Gastroesophageal sphincter (tissue), 4 donors: ENCODE data around the gene OPCML. TPM values are rescaled to one million over a fixed set of nuclear protein-coding genes. Genes with fewer than 3 reads are reported as not detected.

Experiments used
- ATAC-seq: fragments of 150-250 bp; one replicate; pipeline ENCODE4 v1.9.1; 2016; ENCODE audit warnings: mild to moderate bottlenecking, moderate library complexity
- H3K27ac ChIP-seq, 4 donors: fragments of 200-600 bp; sonication (generic) in 3 of 4; 1 replicate in 3 of 4; 2 replicates in 1 of 4; pipeline ENCODE4 v1.5.1; 2016 to 2019
- H3K27me3 ChIP-seq: fragments of 200-600 bp; sonication (generic); one replicate; pipeline ENCODE4 v1.5.1; 2019
- H3K36me3 ChIP-seq, 2 donors: fragments of 200-600 bp; sonication (generic); one replicate each; pipeline ENCODE4 v1.5.1; 2019; ENCODE audit warnings: control low read depth in 1 of 2
- H3K4me1 ChIP-seq, 3 donors: fragments of 200-600 bp; sonication (generic); 1 replicate in 2 of 3; 2 replicates in 1 of 3; pipeline ENCODE4 v1.5.1; 2016 to 2019; ENCODE audit warnings: control low read depth in 2 of 3
- H3K4me3 ChIP-seq, 2 donors: fragments of 200-600 bp; sonication (generic); one replicate each; pipeline ENCODE4 v1.5.1; 2019; ENCODE audit warnings: mild to moderate bottlenecking in 1 of 2, moderate library complexity in 1 of 2
- H3K9me3 ChIP-seq, 3 donors: fragments of 200-600 bp; sonication (generic); one replicate each; pipeline ENCODE4 v1.5.1; 2017 to 2019; ENCODE audit warnings: control low read depth in 2 of 3
- EP300 ChIP-seq: sonication (generic); formaldehyde crosslinking; IDR thresholded peaks from one replicate; pipeline ENCODE4 v1.6.1; 2017; ENCODE audit warnings: antibody characterized with exemption, mild to moderate bottlenecking
- POLR2A ChIP-seq, 2 donors: fragments of 450-650 bp; IDR thresholded peaks; one replicate each; pipeline ENCODE4 v1.6.1; 2017; ENCODE audit warnings: antibody characterized with exemption in 2 of 2, mild to moderate bottlenecking in 2 of 2, moderate library complexity in 1 of 2
- POLR2AphosphoS5 ChIP-seq: sonication (generic); formaldehyde crosslinking; IDR thresholded peaks from one replicate; pipeline ENCODE4 v1.6.1; 2017; ENCODE audit warnings: antibody characterized with exemption
- WGBS, 2 donors: methylation state at CpG; one replicate each; pipeline ENCODE4 v1.1.5; 2018; ENCODE audit warnings: low coverage in 1 of 2; 5-methylcytosine and 5-hydroxymethylcytosine counted together
- total RNA-seq, 4 donors: library from RNA; depleted of rRNA; stranded (reverse); fragments of >200 nt; gene quantifications; one replicate each; pipeline ENCODE4 v1.1.0, GENCODE V29; 2016
- TF ChIP-seq, protein P1 (sequence below), 4 experiments: fragments of 200-600 bp in 2 of 4; fragments of 450-650 bp in 2 of 4; sonication (generic) in 1 of 4; IDR thresholded peaks; one replicate each; pipeline ENCODE4 v1.5.1; 2017 to 2019; ENCODE audit warnings: antibody characterized with exemption in 4 of 4, mild to moderate bottlenecking in 2 of 4, moderate library complexity in 2 of 4

The OPCML gene
- total RNA-seq, 4 donors from 2014 or later, result 0.13 to 0.93 (median 0.33) TPM

DNA sequence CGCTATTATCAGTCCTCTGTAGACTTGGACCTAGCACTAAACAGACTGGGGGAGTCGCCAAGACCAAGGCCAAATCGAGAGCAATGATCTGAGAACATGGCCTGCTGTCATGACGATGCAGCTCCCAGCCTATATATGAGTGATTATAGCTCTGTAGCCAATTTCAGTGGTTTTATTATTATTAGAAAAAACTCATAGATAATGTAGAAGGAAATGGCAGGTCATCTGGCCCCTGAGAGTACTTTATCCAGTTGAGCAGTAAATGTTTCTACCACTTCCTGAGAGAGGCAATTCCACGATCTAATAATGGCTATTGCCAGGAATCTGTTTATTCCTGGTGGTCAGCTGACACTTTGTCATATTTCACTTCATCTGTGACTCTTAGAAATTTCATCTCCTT lies 666.7 kb downstream of the OPCML start:
- WGBS, 2 donors, result 50 to 57% methylated on average over 4 to 5 of the region's 5 CpGs
- Histone ChIP-seq H3K4me1 (no peaks in the 10 kb centered on the region), H3K27me3 (peaks cover 9% of the 10 kb centered on the region), H3K9me3 (no peaks in the 10 kb centered on the region), H3K4me3 (no peak overlapping the region), H3K27ac (no peak overlapping the region), H3K36me3 (no peaks in the 10 kb centered on the region)
- TF ChIP-seq, protein P1, sequence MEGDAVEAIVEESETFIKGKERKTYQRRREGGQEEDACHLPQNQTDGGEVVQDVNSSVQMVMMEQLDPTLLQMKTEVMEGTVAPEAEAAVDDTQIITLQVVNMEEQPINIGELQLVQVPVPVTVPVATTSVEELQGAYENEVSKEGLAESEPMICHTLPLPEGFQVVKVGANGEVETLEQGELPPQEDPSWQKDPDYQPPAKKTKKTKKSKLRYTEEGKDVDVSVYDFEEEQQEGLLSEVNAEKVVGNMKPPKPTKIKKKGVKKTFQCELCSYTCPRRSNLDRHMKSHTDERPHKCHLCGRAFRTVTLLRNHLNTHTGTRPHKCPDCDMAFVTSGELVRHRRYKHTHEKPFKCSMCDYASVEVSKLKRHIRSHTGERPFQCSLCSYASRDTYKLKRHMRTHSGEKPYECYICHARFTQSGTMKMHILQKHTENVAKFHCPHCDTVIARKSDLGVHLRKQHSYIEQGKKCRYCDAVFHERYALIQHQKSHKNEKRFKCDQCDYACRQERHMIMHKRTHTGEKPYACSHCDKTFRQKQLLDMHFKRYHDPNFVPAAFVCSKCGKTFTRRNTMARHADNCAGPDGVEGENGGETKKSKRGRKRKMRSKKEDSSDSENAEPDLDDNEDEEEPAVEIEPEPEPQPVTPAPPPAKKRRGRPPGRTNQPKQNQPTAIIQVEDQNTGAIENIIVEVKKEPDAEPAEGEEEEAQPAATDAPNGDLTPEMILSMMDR (IDR thresholded peaks at IDR 0.05), result no peak
- no peak for TF ChIP-seq POLR2AphosphoS5
- TF ChIP-seq POLR2A (IDR thresholded peaks at IDR 0.05), result no peak
- no peak for TF ChIP-seq EP300
- ATAC-seq, result no peak

DNA sequence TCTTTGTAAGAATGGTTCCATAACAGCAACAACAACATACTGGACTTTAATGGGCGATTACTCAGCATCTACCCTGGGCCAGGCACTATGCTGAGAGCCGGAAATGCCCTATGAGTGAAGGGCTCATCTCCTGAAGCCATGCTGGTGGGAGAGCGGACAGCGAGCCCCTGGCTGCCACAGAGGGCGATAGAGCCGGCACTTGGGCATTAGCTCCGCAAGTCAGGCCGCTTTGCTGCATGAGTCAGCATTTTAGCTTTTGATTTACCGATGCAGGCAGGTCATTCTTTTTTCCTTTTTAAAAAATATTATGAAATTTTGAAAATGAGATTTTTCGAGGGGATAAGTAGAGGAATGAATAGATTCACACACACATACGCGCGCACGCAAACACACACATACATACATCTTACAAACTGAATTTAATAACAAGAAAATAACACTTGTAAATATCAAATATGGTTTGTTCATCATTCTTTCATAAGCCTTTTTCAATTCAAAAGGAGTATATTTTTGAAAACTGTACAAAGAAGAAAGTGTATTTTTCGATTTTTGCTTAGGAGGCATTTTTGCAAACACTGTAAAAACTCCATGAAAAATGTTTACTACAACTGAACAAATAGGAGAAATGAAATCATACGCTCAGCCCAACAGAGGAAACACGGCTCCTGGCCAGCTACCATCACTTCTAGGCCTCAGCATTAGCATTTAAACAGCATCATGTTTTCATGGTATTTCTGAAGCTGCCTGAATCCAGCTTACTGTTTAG lies 667.3 kb downstream of the OPCML start:
- 87 to 92% methylated on average over 15 to 17 of the region's 17 CpGs for WGBS, 2 donors
- TF ChIP-seq EP300 (no peak), POLR2A (IDR thresholded peaks at IDR 0.05) (no peak), POLR2AphosphoS5 (no peak)
- TF ChIP-seq, protein P1 (IDR thresholded peaks at IDR 0.05), result no peak
- Histone ChIP-seq H3K4me1 (no peaks in the 10 kb centered on the region), H3K4me3 (no peak overlapping the region), H3K27me3 (peaks cover 9% of the 10 kb centered on the region), H3K27ac (no peak overlapping the region), H3K36me3 (no peaks in the 10 kb centered on the region), H3K9me3 (no peaks in the 10 kb centered on the region)
- ATAC-seq, result no peak

DNA sequence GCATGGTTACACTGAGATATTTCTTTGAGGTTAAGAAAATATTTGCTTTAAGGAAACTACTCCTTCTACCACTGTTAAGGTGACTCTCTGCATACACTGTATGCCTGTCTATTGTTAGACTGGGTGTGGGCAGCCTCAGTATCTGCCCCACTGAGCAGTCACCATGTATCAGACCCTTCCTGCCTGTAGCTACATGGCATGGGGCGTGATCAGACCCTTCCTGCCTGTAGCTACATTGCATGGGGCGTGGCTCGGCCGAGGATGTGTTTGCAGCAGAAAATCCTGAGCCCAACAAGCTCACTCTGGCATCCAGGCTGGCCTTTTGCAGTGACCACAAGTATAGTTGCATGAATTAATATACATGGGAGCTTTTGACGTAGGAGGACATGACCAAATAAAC lies 669.4 kb downstream of the OPCML start:
- H3K27ac ChIP-seq, result no peak overlapping the region

DNA sequence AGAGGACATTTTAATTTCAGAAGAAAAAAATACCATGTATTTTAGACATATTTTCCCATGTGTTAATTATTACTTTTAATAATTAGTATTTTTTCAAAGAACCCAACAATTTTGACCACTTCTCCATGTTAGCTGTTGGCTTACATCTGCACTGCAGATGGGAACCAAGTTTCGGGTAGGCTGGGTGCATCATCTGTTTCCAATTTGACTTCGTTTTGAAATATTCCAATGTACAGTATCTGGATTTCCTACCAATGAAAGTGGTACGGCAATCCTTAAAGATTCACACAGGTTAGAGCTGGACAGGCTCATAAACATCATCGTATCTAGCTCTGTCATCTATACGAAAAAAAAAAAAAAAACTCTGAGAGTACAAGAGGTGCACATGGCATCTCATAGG lies 670.2 kb downstream of the OPCML start:
- Histone ChIP-seq H3K27ac (no peak overlapping the region), H3K9me3 (no peaks in the 10 kb centered on the region), H3K4me3 (no peak overlapping the region), H3K36me3 (no peaks in the 10 kb centered on the region), H3K27me3 (no peaks in the 10 kb centered on the region), H3K4me1 (no peaks in the 10 kb centered on the region)
- 86 to 91% methylated on average over 4 to 5 of the region's 5 CpGs for WGBS, 2 donors
- no peak for ATAC-seq
- TF ChIP-seq POLR2A (IDR thresholded peaks at IDR 0.05) (no peak), POLR2AphosphoS5 (no peak), EP300 (no peak)
- TF ChIP-seq, protein P1 (IDR thresholded peaks at IDR 0.05), result no peak

More for the DNA sequence above, 669.4 kb downstream of the OPCML start:
- H3K4me1 ChIP-seq, result no peaks in the 10 kb centered on the region
- H3K9me3 ChIP-seq, result no peaks in the 10 kb centered on the region
- ATAC-seq, result no peak
- no peaks in the 10 kb centered on the region for H3K27me3 ChIP-seq
- no peak overlapping the region for H3K4me3 ChIP-seq
- TF ChIP-seq EP300 (no peak), POLR2A (IDR thresholded peaks at IDR 0.05) (no peak), POLR2AphosphoS5 (no peak)
- TF ChIP-seq, protein P1 (IDR thresholded peaks at IDR 0.05), result no peak
- 57% methylated on average over 1 of the region's 5 CpGs; no CpG with 5 or more reads in 1 of the 2 donors for WGBS, 2 donors
- no peaks in the 10 kb centered on the region for H3K36me3 ChIP-seq

DNA sequence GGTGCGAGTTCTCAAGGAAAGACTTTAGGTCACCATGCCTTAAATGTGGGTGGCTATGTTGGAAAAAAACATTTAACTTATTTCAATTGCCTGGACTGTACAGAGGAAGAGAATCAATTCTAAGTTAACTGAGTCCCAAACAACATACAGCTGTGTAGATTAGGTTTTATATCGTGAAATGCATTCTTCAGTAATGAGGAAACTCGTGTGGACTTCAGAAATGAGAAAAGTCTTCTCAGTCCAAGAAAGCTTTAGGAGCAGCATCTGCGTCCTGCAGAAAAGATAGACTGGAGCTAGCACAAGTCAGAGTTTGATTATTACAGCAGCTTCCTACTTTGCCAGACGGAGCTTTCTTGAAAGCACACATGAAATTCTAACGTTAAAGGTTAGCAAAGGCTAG lies 673.0 kb downstream of the OPCML start:
- no peak overlapping the region for H3K27ac ChIP-seq
- H3K9me3 ChIP-seq, result no peaks in the 10 kb centered on the region
- no peak for TF ChIP-seq POLR2A (IDR thresholded peaks at IDR 0.05)
- no peak for TF ChIP-seq POLR2AphosphoS5
- no peak for TF ChIP-seq EP300
- TF ChIP-seq, protein P1 (IDR thresholded peaks at IDR 0.05), result no peak
- H3K36me3 ChIP-seq, result no peaks in the 10 kb centered on the region
- ATAC-seq, result no peak
- no peak overlapping the region for H3K4me3 ChIP-seq
- no peaks in the 10 kb centered on the region for H3K27me3 ChIP-seq
- 29 to 54% methylated on average over 5 to 6 of the region's 6 CpGs for WGBS, 2 donors
- no peaks in the 10 kb centered on the region for H3K4me1 ChIP-seq
